HepG2 (cell line): ENCODE results near the gene ERLEC1. TPM values are rescaled to one million over a fixed set of nuclear protein-coding genes. Genes with fewer than 3 reads are reported as not detected.

Experiments
- AHR ChIP-seq: IDR thresholded peaks from 2 replicates; pipeline ENCODE4 v1.6.1; 2018; ENCODE audit warnings: missing genetic modification reagents, missing compliant biosample characterization
- ELF4 ChIP-seq: sonication (generic); formaldehyde crosslinking; IDR thresholded peaks from 2 replicates; pipeline ENCODE4 v1.5.0; 2020; ENCODE audit warnings: missing genetic modification reagents, mild to moderate bottlenecking, moderate library complexity, borderline replicate concordance
- HDAC1 ChIP-seq: sonication (generic); formaldehyde crosslinking; IDR thresholded peaks from 2 replicates; pipeline ENCODE4 v1.5.1; 2020; ENCODE audit warnings: mild to moderate bottlenecking, missing genetic modification reagents
- HES4 ChIP-seq: sonication (generic); formaldehyde crosslinking; IDR thresholded peaks from 2 replicates; pipeline ENCODE4 v1.9.0; 2021; ENCODE audit warnings: mild to moderate bottlenecking, missing genetic modification reagents, borderline replicate concordance
- NCOA5 ChIP-seq: sonication (generic); formaldehyde crosslinking; IDR thresholded peaks from 2 replicates; pipeline ENCODE4 v1.4.0; 2020; ENCODE audit warnings: missing genetic modification reagents
- TRIM24 ChIP-seq: sonication (generic); formaldehyde crosslinking; IDR thresholded peaks from 2 replicates; pipeline ENCODE4 v1.8.0; 2022; ENCODE audit warnings: mild to moderate bottlenecking, missing genetic modification reagents
- ZNF350 ChIP-seq: sonication (generic); formaldehyde crosslinking; IDR thresholded peaks from 2 replicates; pipeline ENCODE4 v1.4.0; 2020; ENCODE audit warnings: mild to moderate bottlenecking, low read depth, missing genetic modification reagents, borderline replicate concordance
- ZNF432 ChIP-seq: sonication (generic); formaldehyde crosslinking; IDR thresholded peaks from 2 replicates; pipeline ENCODE4 v1.5.0; 2020; ENCODE audit warnings: missing genetic modification reagents, mild to moderate bottlenecking, borderline replicate concordance
- ZNF530 ChIP-seq: sonication (generic); formaldehyde crosslinking; IDR thresholded peaks from 2 replicates; pipeline ENCODE4 v1.5.0; 2020; ENCODE audit warnings: low read depth, mild to moderate bottlenecking, missing genetic modification reagents
- ZSCAN22 ChIP-seq: sonication (generic); formaldehyde crosslinking; IDR thresholded peaks from 2 replicates; pipeline ENCODE4 v1.4.0; 2020; ENCODE audit warnings: mild to moderate bottlenecking, missing genetic modification reagents
- ZSCAN30 ChIP-seq: sonication (generic); formaldehyde crosslinking; IDR thresholded peaks from 2 replicates; pipeline ENCODE4 v1.5.0; 2020; ENCODE audit warnings: mild to moderate bottlenecking, missing genetic modification reagents
- polyA plus RNA-seq, 8 experiments: library from polyadenylated mRNA; depleted of rRNA in 3 of 8; stranded (reverse) in 7 of 8; unstranded in 1 of 8; fragments of >200 nt; fragmentation: Illumina TruSeq in 4 of 8; extraction: Trizol in 4 of 8; gene quantifications; 2 replicates each; pipeline versions ENCODE4 v1.2.1 to v1.2.3, GENCODE V29; 2011 to 2016; ENCODE audit warnings: low read depth in 4 of 8, missing spikeins in 1 of 8, mixed read lengths in 1 of 8; ENCODE audit not compliant: insufficient read depth in 1 of 8
- total RNA-seq, 5 experiments: library from RNA; depleted of rRNA; stranded (reverse); fragments of >200 nt; fragmentation: Illumina TruSeq; extraction: Trizol; gene quantifications; 2 replicates each; pipeline ENCODE4 v1.2.3, GENCODE V29; 2016; ENCODE audit warnings: low read depth in 1 of 5
- TF ChIP-seq, protein P1 (sequence below): sonication (generic); formaldehyde crosslinking; IDR thresholded peaks from 2 replicates; pipeline ENCODE4 v1.4.0; 2020; ENCODE audit warnings: missing genetic modification reagents
- TF ChIP-seq, protein P2 (sequence below): sonication (generic); formaldehyde crosslinking; IDR thresholded peaks from 2 replicates; pipeline ENCODE4 v1.5.1; 2020; ENCODE audit warnings: missing genetic modification reagents, mild to moderate bottlenecking, borderline replicate concordance
- TF ChIP-seq, protein P3 (sequence below): sonication (generic); formaldehyde crosslinking; IDR thresholded peaks from 2 replicates; pipeline ENCODE4 v1.8.0; 2022; ENCODE audit warnings: low read depth, missing genetic modification reagents
- TF ChIP-seq, protein P4 (sequence below): sonication (generic); formaldehyde crosslinking; IDR thresholded peaks from 2 replicates; pipeline ENCODE4 v1.9.0; 2022; ENCODE audit warnings: missing genetic modification reagents, mild to moderate bottlenecking, borderline replicate concordance
- TF ChIP-seq, protein P5 (sequence below): sonication (generic); formaldehyde crosslinking; IDR thresholded peaks from 2 replicates; pipeline ENCODE4 v1.4.0; 2020; ENCODE audit warnings: mild to moderate bottlenecking, missing genetic modification reagents, borderline replicate concordance
- TF ChIP-seq, protein P6 (sequence below): sonication (generic); formaldehyde crosslinking; IDR thresholded peaks from 2 replicates; pipeline ENCODE4 v1.8.0; 2022; ENCODE audit warnings: mild to moderate bottlenecking, missing genetic modification reagents, borderline replicate concordance

The ERLEC1 gene
- total and polyA plus RNA-seq, 2 of the 13 experiments (the other 11 are each of a cell fraction or from before 2014, with no cell fraction given), result 87.3 to 88.4 TPM

DNA sequence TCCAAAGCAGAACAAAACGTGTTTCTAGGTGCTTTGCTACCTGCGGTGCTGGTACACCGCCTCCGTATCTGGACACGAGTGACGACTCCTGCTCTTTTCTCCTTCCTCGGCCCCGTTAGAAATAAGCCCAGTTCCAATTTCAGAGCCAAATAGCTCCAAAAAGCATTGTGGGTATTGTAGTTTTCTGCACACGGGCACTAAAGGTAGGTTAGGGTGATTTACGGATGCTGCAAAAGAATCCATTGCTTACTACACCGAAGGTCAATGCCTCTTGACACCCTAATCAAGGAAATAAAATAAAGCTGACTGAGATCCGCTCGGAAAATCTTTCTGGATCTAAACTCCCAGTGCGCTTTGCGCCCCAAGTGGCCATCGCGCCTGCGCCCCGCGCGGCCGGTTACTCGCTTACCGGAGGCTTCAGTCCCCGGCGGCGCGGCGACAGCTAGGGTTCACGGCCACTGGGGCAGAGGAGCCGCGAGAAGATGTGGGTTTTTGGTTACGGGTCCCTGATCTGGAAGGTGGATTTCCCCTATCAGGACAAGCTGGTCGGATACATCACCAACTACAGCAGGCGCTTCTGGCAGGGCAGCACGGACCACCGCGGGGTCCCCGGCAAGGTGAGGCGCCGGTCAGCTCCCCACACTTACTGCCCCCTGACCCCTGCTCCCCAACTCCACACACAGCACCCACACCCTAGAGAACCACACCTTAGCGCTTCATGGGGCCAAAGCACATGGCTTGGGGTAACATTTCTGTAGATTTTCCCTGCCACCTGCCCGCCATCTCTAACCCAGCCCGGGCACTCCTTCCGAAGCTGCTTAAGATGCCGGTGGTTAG, 19.2 kb upstream of the ERLEC1 start, which contains the start of gene CHAC2 (continued):
- TF ChIP-seq, protein P1, sequence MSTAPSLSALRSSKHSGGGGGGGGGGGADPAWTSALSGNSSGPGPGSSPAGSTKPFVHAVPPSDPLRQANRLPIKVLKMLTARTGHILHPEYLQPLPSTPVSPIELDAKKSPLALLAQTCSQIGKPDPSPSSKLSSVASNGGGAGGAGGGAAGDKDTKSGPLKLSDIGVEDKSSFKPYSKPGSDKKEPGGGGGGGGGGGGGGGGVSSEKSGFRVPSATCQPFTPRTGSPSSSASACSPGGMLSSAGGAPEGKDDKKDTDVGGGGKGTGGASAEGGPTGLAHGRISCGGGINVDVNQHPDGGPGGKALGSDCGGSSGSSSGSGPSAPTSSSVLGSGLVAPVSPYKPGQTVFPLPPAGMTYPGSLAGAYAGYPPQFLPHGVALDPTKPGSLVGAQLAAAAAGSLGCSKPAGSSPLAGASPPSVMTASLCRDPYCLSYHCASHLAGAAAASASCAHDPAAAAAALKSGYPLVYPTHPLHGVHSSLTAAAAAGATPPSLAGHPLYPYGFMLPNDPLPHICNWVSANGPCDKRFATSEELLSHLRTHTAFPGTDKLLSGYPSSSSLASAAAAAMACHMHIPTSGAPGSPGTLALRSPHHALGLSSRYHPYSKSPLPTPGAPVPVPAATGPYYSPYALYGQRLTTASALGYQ (CRISPR knock-in tag), result no peak
- TF ChIP-seq, protein P2, sequence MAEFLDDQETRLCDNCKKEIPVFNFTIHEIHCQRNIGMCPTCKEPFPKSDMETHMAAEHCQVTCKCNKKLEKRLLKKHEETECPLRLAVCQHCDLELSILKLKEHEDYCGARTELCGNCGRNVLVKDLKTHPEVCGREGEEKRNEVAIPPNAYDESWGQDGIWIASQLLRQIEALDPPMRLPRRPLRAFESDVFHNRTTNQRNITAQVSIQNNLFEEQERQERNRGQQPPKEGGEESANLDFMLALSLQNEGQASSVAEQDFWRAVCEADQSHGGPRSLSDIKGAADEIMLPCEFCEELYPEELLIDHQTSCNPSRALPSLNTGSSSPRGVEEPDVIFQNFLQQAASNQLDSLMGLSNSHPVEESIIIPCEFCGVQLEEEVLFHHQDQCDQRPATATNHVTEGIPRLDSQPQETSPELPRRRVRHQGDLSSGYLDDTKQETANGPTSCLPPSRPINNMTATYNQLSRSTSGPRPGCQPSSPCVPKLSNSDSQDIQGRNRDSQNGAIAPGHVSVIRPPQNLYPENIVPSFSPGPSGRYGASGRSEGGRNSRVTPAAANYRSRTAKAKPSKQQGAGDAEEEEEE (CRISPR knock-in tag), result 0 out of 2 replicates have a peak, but pooled peaks have one; percentile 84
- TF ChIP-seq NCOA5 (CRISPR knock-in tag), result no peak
- TF ChIP-seq HES4 (CRISPR knock-in tag), result peak; percentile 69; the same call in 1 of the 2 replicates
- peak; percentile 47; the same call in 1 of the 2 replicates for TF ChIP-seq HDAC1 (CRISPR knock-in tag)
- TF ChIP-seq AHR, result no peak
- TF ChIP-seq ZSCAN30, result no peak
- TF ChIP-seq, protein P3, sequence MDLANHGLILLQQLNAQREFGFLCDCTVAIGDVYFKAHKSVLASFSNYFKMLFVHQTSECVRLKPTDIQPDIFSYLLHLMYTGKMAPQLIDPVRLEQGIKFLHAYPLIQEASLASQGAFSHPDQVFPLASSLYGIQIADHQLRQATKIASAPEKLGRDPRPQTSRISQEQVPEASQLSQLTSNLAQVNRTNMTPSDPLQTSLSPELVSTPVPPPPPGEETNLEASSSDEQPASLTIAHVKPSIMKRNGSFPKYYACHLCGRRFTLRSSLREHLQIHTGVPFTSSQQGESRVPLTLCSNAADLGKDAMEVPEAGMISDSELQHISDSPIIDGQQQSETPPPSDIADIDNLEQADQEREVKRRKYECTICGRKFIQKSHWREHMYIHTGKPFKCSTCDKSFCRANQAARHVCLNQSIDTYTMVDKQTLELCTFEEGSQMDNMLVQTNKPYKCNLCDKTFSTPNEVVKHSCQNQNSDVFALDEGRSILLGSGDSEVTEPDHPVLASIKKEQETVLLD (CRISPR knock-in tag), result peak; percentile 26; the same call in 1 of the 2 replicates
- no peak for TF ChIP-seq ZNF530 (CRISPR knock-in tag)
- no peak for TF ChIP-seq ZNF432 (CRISPR knock-in tag)
- peak; percentile 89 for TF ChIP-seq ZNF350
- TF ChIP-seq ELF4 (CRISPR knock-in tag), result peak; percentile 39; the same call in 1 of the 2 replicates
- TF ChIP-seq ZSCAN22 (CRISPR knock-in tag), result no peak
- TF ChIP-seq TRIM24 (CRISPR knock-in tag), result no peak
- TF ChIP-seq, protein P4, sequence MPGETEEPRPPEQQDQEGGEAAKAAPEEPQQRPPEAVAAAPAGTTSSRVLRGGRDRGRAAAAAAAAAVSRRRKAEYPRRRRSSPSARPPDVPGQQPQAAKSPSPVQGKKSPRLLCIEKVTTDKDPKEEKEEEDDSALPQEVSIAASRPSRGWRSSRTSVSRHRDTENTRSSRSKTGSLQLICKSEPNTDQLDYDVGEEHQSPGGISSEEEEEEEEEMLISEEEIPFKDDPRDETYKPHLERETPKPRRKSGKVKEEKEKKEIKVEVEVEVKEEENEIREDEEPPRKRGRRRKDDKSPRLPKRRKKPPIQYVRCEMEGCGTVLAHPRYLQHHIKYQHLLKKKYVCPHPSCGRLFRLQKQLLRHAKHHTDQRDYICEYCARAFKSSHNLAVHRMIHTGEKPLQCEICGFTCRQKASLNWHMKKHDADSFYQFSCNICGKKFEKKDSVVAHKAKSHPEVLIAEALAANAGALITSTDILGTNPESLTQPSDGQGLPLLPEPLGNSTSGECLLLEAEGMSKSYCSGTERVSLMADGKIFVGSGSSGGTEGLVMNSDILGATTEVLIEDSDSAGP (CRISPR knock-in tag), result peak; percentile 76; the same call in 1 of the 2 replicates
- TF ChIP-seq, protein P5, sequence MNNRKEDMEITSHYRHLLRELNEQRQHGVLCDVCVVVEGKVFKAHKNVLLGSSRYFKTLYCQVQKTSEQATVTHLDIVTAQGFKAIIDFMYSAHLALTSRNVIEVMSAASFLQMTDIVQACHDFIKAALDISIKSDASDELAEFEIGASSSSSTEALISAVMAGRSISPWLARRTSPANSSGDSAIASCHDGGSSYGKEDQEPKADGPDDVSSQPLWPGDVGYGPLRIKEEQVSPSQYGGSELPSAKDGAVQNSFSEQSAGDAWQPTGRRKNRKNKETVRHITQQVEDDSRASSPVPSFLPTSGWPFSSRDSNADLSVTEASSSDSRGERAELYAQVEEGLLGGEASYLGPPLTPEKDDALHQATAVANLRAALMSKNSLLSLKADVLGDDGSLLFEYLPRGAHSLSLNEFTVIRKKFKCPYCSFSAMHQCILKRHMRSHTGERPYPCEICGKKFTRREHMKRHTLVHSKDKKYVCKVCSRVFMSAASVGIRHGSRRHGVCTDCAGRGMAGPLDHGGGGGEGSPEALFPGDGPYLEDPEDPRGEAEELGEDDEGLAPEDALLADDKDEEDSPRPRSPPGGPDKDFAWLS (CRISPR knock-in tag), result no peak
- TF ChIP-seq, protein P6, sequence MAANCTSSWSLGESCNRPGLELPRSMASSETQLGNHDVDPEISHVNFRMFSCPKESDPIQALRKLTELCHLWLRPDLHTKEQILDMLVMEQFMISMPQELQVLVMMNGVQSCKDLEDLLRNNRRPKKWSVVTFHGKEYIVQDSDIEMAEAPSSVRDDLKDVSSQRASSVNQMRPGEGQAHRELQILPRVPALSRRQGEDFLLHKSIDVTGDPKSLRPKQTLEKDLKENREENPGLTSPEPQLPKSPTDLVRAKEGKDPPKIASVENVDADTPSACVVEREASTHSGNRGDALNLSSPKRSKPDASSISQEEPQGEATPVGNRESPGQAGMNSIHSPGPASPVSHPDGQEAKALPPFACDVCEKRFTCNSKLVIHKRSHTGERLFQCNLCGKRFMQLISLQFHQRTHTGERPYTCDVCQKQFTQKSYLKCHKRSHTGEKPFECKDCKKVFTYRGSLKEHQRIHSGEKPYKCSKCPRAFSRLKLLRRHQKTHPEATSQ (CRISPR knock-in tag), result no peak
